Caco-2 (cell line): ENCODE measurements around the gene MAPKAP1. TPM values are rescaled to one million over a fixed set of nuclear protein-coding genes. Genes with fewer than 3 reads are reported as not detected.
A peak's percentile ranks its signal among the peaks of the same experiment; 100 is the strongest.

ENCODE experiments used
- BruUV-seq: library from RNA; stranded (reverse); fragments of 400-500 nt; replicated peaks from 2 replicates; lab custom pipeline; 2021; lab: Mats Ljungman, UMichigan
- CTCF ChIA-PET: fragments of 300-600 bp; sonication (Branson Sonifier 250); formaldehyde crosslinking; loops from one replicate; lab custom pipeline; 2022; ENCODE audit warnings: antibody characterized with exemption; lab: Charles Lee
- POLR2A ChIA-PET: fragments of 300-600 bp; sonication (Branson Sonifier 250); formaldehyde crosslinking; loops from one replicate; lab custom pipeline; 2022; ENCODE audit warnings: antibody characterized with exemption; lab: Charles Lee
- DNase-seq, 2 experiments: peaks; one replicate each; pipeline versions ENCODE4 v3.0.0 to v3.0.0-alpha.2; 2020 to 2022
- H3K27me3 ChIP-seq: replicated peaks from 2 replicates; pipeline ENCODE4 v1.6.0; 2011; ENCODE audit warnings: low read length; ENCODE audit not compliant: control insufficient read depth, insufficient read depth
- H3K36me3 ChIP-seq: 2 replicates; pipeline ENCODE4 v1.5.1; 2011; ENCODE audit warnings: low read length; ENCODE audit not compliant: control insufficient read depth, insufficient read depth
- H3K4me1 ChIP-seq: fragments of 250-450 bp; sonication (Bioruptor Pico); 2 replicates; pipeline ENCODE4 v1.5.1; 2020; ENCODE audit warnings: mild to moderate bottlenecking
- H3K4me3 ChIP-seq: 2 replicates; pipeline ENCODE4 v1.5.1; 2011; ENCODE audit warnings: low read depth, mild to moderate bottlenecking, control low read depth, low read length
- H3K9me3 ChIP-seq: fragments of 250-450 bp; sonication (Bioruptor Pico); 2 replicates; pipeline ENCODE4 v1.5.1; 2020; ENCODE audit warnings: mild to moderate bottlenecking, moderate library complexity
- H3K27ac Mint-ChIP-seq: one replicate; pipeline ENCODE4 v1.8.0; 2022; ENCODE audit warnings: mixed read lengths; ENCODE audit not compliant: unreplicated experiment
- H3K27me3 Mint-ChIP-seq: one replicate; pipeline ENCODE4 v1.8.0; 2022; ENCODE audit warnings: mixed read lengths; ENCODE audit not compliant: insufficient read depth, unreplicated experiment
- H3K36me3 Mint-ChIP-seq: one replicate; pipeline ENCODE4 v1.8.0; 2022; ENCODE audit warnings: mild to moderate bottlenecking, mixed read lengths; ENCODE audit not compliant: insufficient read depth, unreplicated experiment
- H3K4me1 Mint-ChIP-seq: one replicate; pipeline ENCODE4 v1.8.0; 2022; ENCODE audit warnings: low read depth, mixed read lengths; ENCODE audit not compliant: unreplicated experiment
- H3K4me3 Mint-ChIP-seq: one replicate; pipeline ENCODE4 v1.8.0; 2022; ENCODE audit warnings: mild to moderate bottlenecking, moderate library complexity, mixed read lengths; ENCODE audit not compliant: unreplicated experiment
- H3K9me3 Mint-ChIP-seq: one replicate; pipeline ENCODE4 v1.8.0; 2022; ENCODE audit warnings: mixed read lengths; ENCODE audit not compliant: unreplicated experiment
- CTCF ChIP-seq, 2 experiments: fragments of 200-600 bp in 1 of 2; IDR thresholded peaks; 1 replicate in 1 of 2; 2 replicates in 1 of 2; pipeline versions ENCODE4 v1.5.1 to v1.8.0; 2011 to 2022; ENCODE audit warnings: antibody characterized with exemption in 1 of 2, control low read depth in 1 of 2, inconsistent platforms in 1 of 2, low read depth in 1 of 2, low read length in 1 of 2, mild to moderate bottlenecking in 1 of 2, moderate library complexity in 1 of 2; ENCODE audit not compliant: insufficient read depth in 1 of 2, severe bottlenecking in 1 of 2, unreplicated experiment in 1 of 2
- intact Hi-C: fragments of 100-400 bp; cut with micrococcal nuclease; formaldehyde crosslinking; loops from one replicate; pipeline ENCODE4 v1.10.0; 2022; ENCODE audit not compliant: unreplicated experiment
- total RNA-seq: library from RNA; stranded (reverse); gene quantifications from 2 replicates; pipeline ENCODE4 v1.2.3, GENCODE V29; 2022

MAPKAP1 gene
- total RNA-seq, 1 experiment from 2014 or later = 70.0 TPM

- H3K27me3 Mint-ChIP-seq = peaks cover 9% of the 10 kb centered on the region
- H3K9me3 Mint-ChIP-seq = no peaks in the 10 kb centered on the region
- CTCF ChIA-PET = no interaction called here
- H3K4me1 Mint-ChIP-seq = no peaks in the 10 kb centered on the region
- H3K4me3 Mint-ChIP-seq = no peak overlapping the region
- POLR2A ChIA-PET = no interaction called here
- no peak for TF ChIP-seq CTCF (IDR thresholded peaks at IDR 0.05; ENCODE audit: insufficient read depth in 1 of 2, low read depth in 1 of 2, low read length in 1 of 2, severe bottlenecking in 1 of 2, unreplicated experiment in 1 of 2)
- Histone ChIP-seq H3K4me3 (no peak overlapping the region), H3K9me3 (no peaks in the 10 kb centered on the region), H3K4me1 (no peaks in the 10 kb centered on the region), H3K27me3 (no peaks in the 10 kb centered on the region), H3K36me3 (no peaks in the 10 kb centered on the region)
- DNase-seq = no peak
- no TSS peak for BruUV-seq
- intact Hi-C loops = no loop called here
- no peak overlapping the region for H3K27ac Mint-ChIP-seq
- no peaks in the 10 kb centered on the region for H3K36me3 Mint-ChIP-seq
Observed at GRCh38 chr9:125730168-125730567, 23.2 kb upstream of the MAPKAP1 start.

GRCh38 chr9:125726456-125727132, 19.6 kb upstream of the MAPKAP1 start:
- ChIA-PET POLR2A (no interaction called here), CTCF (no interaction called here)
- Mint-ChIP-seq H3K36me3 (no peaks in the 10 kb centered on the region), H3K4me3 (no peak overlapping the region), H3K27me3 (peaks cover 6% of the 10 kb centered on the region), H3K27ac (no peak overlapping the region), H3K4me1 (no peaks in the 10 kb centered on the region), H3K9me3 (no peaks in the 10 kb centered on the region)
- no peak for TF ChIP-seq CTCF (IDR thresholded peaks at IDR 0.05; ENCODE audit: insufficient read depth in 1 of 2, low read depth in 1 of 2, low read length in 1 of 2, severe bottlenecking in 1 of 2, unreplicated experiment in 1 of 2)
- BruUV-seq = no TSS peak
- no peaks in the 10 kb centered on the region for H3K27me3 ChIP-seq
- H3K9me3 ChIP-seq = no peaks in the 10 kb centered on the region
- H3K4me3 ChIP-seq = no peak overlapping the region
- H3K4me1 ChIP-seq = no peaks in the 10 kb centered on the region
- DNase-seq = no peak
- intact Hi-C loops = no loop called here
- H3K36me3 ChIP-seq = no peaks in the 10 kb centered on the region

GRCh38 chr9:125707472-125707804, 430 bp upstream of the MAPKAP1 start:
- Histone ChIP-seq H3K4me3 (peak overlapping the region; percentile 24), H3K36me3 (no peaks in the 10 kb centered on the region), H3K4me1 (peaks cover 8% of the 10 kb centered on the region; the same call in 1 of the 2 replicates), H3K9me3 (no peaks in the 10 kb centered on the region), H3K27me3 (no peaks in the 10 kb centered on the region)
- intact Hi-C loops = loop anchor here (1.0 kb wide), 1 partner anchor 39 kb away; no protein-coding TSS in a partner anchor
- Mint-ChIP-seq H3K9me3 (no peaks in the 10 kb centered on the region), H3K27ac (peak overlapping the region; percentile 60), H3K27me3 (no peaks in the 10 kb centered on the region), H3K4me1 (peaks cover 8% of the 10 kb centered on the region), H3K36me3 (peaks cover 8% of the 10 kb centered on the region), H3K4me3 (peak overlapping the region; percentile 60)
- no peak for DNase-seq
- CTCF ChIA-PET = interaction anchor here (1.0 kb wide), 2 partner anchors 51 to 75 kb away, joined by 3 read pairs; no protein-coding TSS in a partner anchor
- POLR2A ChIA-PET = interaction anchor here (0.5 to 1.3 kb wide), 8 partner anchors 26 to 894 kb away, joined by 3 to 9 read pairs (median 4); no protein-coding TSS in a partner anchor
- no peak for TF ChIP-seq CTCF (IDR thresholded peaks at IDR 0.05; ENCODE audit: insufficient read depth in 1 of 2, low read depth in 1 of 2, low read length in 1 of 2, severe bottlenecking in 1 of 2, unreplicated experiment in 1 of 2)
- BruUV-seq = TSS peak; percentile 30
